Head of caudate nucleus (tissue), 42 donors: ENCODE measurements around the gene AHRR.
"Not testable (repeated sequence)": the region's sequence is repeated elsewhere in the genome, so short reads cannot be mapped to it uniquely, and the experiment has no call there.

Source experiments
- DNase-seq, 42 donors: peaks; one replicate each; pipeline versions ENCODE4 v3.0.0 to v3.0.0-alpha.2; 2020 to 2021; ENCODE audit warnings: mixed read lengths in 7 of 42
- intact Hi-C: fragments of 100-400 bp; cut with DNase I; formaldehyde crosslinking; loops from one replicate; pipeline ENCODE4 v1.15.0; 2022

AHRR gene

DNA sequence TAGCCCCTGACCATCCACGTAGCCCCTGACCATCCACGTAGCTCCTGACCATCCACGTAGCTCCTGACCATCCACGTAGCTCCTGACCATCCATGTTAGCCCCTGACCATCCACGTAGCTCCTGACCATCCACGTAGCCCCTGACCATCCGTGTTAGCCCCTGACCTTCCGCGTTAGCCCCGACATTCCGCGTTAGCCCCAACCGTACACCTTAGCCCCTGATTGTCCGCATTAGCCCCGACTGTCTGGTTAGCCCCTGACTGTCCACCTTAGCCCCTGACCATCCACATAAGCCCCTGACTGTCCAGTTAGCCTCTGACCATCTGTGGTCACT lies 76.6 kb downstream of the AHRR start:
- intact Hi-C loops: not testable (repeated sequence)
- DNase-seq: peak in 3 of 42 donors; percentile 4 to 7 (median 6)

DNA sequence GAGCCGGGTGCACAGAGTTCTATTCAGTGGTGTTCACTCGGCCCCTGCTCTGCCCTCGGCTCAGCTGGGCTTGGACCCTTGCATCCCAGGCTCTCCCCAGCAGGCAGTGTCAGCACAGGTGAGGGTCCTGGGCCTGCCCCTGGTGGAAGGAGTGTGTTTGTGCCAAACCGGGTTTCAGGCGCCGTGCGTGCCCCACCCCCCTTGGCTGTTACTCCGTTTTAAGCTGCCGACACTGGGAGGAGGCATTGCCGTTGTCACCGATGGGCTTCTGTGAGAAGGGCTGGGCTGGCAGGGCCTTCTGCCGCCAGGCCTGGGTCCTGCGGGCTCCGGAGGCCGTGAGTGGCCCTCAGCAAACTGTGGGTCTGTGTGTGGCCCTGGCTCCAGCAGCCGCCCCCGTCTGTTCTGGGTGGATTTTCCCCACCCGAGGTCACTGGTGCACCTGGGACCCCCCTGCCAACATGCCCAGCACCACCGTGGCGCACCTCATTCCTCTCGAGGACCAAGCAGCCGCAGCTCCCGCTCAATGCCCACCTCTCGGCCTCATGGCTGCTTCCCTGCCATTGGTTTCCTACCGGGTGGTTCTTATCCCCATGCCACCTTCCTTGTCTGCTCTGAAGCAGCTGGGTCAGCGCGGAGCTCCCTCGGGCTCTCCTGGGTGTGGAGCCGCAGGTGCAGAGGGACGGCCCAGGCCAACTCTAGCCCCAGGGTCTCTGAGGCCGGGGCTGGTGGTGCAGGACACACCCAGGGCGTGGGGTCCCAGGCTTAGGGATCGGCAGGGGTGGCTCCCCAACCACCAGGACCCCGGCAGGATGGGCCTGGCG lies 77.2 kb downstream of the AHRR start:
- intact Hi-C loops: no loop called here
- DNase-seq: peak in 10 of 42 donors; percentile 7 to 35 (median 12)

DNA sequence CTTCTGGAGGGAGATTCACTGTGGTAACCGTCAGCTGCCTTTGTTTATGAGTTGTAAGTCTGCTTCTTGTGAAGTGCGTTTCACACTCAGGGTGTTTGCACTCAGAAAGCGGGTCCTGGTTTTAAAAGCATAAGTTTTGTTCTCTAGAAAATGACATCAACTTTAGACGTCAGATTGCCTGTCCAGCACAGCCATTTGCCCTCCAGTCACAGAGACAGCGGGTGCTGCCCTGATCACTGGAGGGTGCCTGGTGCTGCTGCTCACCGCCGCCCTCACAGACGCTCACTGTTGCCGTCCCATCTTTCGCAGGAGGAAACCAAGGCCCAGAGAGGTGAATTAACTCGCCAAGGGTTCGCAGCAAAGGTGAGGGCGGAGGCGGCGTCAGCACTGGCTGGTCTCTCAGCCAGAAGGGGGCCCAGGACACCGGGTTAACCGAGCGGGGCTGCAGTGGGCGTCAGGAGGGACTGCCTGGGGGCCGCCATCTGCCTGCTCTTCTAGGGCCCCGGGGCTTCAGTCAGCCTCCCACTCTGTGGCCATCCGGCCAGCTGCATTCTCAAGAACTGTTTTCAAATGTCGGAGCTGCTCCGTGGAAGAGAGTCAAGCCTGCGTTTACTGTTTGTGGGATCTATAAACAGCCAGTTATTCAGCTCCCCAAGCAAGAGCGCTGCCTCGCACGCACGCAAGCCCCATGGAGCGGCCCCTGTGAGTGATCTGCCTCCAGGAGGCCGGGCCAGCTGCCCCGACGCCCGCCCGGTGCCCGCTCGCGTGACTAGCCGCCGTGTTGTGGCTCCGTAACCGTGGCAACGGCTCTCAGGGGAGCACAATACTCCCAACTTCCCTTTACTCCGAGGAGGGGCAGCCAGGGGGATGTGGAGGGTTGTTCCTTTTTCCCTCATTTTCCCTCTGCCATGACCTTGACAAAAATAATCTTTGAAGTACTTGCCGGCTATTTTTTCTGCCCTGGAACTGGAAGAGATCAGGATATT lies 78.1 kb downstream of the AHRR start:
- peak in 28 of 42 donors; percentile 12 to 69 (median 40) for DNase-seq
- intact Hi-C loops: no loop called here

DNA sequence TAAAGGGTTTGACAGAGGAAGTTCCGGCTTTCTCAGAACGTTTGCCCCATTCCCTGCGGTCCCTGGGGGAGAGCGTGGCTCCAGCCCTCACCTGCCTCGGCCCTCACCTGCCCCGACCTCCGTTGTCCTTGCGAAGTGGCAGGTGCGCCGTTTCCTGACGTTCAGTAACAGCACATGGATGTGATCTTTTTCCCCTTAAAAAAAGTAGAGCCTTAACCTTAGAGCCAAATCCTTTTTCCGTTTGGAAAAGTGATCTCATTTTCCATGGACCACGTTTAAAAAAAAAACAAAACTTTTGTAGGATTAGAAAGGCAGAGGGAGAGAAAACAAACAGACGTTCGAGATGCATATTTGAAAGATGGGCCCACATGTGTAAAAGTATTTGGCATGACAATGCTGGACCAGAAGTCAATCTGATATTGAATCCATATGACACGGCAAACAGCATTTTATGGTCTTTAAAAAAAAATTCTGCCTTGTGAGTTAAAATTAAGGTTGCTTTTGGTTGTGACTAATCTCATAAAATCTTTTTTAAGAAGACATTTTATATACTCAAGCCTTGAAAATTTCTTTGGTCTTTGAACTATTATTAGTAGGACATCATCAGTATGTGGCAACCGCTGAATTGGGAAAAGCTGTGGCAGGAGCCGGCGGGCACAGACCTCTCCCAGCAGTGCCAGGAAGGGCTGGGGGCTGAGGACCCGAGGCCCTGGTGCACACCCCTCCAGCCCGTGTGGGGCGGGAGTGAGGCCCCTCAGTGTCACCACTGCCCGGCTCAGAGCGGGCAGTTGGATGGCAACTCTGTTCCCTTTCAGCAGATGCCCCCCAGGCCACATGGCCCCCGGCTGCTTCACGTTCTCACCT lies 79.0 kb downstream of the AHRR start:
- intact Hi-C loops: no loop called here
- DNase-seq: peak in 9 of 42 donors; percentile 6 to 35 (median 14)

DNA sequence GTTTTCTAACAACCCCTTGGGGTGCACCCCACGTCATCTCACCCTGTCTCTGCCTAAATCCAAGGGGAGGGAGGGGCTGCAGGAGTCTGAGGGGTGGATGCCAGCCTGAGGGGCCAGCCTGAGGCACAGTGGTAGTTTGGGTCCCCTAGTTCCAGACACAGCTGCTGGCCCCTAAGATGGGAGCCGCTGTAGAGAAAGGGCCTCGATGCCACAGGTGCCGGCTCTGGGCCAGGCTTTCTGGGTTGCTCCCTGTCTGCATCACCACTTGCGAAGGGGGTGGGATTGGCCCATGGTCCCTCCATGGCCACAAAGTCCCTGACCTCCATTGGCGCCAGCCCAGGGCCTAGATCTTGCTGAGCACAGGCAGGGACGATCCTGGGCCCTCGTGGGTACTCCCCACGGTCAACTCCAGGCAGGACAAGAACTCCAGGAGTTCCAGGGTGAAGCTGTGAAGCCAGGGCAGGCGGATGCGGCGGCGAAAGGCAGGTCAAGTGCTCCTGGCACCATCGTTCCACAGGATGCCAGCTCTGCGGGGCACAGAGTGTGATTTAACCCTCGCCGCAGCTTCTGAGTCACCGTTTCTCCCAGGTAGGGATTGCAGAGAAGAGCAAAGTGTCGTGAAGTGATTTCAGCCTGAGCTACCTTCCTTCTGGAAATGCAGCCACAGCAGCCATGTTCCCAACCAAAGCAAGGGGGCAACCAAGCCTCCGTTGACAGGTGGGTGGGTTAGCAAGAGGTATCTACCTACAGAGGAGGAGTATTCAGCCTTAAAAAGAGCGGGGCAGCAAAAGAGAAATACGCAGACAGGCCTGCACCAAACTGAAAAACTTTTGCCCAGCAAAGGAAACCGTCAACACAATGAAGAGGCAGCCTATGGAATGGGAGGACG lies 79.9 kb downstream of the AHRR start:
- peak in 8 of 42 donors; percentile 10 to 33 (median 15) for DNase-seq
- intact Hi-C loops: no loop called here

DNA sequence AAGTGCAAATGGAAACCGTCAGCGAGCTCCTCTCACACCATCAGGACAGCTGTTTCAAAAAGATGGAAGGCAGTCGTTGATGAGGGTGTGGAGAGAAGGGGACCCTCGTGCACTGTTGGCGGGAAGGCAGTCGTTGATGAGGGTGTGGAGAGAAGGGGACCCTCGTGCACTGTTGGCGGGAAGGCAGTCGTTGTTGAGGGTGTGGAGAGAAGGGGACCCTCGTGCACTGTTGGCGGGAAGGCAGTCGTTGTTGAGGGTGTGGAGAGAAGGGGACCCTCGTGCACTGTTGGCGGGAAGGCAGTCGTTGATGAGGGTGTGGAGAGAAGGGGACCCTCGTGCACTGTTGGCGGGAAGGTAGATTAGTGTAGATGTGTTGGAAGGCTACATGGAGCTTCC lies 80.7 kb downstream of the AHRR start:
- DNase-seq, intact Hi-C loops: not testable (repeated sequence)

DNA sequence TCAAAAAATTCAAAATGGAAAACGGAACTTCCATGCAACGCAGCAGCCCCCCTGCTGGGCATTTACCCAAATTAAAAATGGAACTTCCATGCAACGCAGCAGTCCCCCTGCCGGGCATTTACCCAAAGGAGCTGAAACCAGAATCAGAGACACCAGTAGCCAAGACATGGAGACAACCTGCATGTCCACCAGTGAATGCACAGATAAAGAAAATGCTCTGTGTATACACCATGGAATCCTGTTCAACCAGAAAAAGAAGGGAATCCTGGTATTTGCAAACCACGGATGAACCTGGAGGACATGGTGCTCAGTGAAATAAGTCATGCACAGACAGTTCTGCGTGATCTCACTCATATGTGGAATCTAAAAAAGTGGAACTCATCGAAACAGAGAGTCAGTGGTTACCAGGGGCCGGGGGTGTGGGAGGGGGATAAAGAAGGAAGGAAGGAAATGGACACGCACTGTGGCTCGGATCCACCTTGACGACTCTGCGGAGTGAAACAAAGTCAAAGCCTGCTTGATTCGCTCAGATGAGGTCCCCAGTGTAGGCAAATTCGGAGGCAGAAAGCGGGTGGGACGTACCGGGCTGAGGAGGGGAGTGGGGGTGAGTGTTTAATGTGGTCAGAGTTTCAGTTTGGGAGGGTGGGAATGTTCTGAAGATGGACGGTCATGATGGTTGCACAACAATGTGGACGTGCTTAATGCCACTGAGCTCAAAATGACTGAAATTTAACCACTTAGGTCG lies 81.3 kb downstream of the AHRR start:
- peak in 1 of 42 donors; percentile 16 for DNase-seq
- intact Hi-C loops: no loop called here

DNA sequence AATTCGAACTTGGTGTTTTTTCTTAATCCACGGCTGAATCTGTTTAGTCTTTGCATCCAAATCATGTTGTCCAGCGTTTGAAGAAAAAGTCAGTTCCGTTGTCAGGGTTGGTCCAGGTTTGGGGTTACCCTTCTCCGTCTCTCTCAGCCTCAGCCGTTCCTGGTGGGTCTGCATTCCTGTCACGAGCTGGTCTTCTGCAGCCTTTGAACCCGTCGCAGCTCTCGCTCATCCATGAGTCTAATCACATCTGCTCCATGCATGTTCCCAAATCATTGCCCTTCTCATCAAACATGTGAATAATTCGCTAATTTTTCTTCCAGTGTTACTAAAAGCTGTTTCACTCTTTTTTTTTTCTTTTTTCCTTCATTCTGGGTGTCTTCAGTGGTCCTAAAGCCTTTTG lies 82.5 kb downstream of the AHRR start:
- no peak for DNase-seq
- intact Hi-C loops: no loop called here

DNA sequence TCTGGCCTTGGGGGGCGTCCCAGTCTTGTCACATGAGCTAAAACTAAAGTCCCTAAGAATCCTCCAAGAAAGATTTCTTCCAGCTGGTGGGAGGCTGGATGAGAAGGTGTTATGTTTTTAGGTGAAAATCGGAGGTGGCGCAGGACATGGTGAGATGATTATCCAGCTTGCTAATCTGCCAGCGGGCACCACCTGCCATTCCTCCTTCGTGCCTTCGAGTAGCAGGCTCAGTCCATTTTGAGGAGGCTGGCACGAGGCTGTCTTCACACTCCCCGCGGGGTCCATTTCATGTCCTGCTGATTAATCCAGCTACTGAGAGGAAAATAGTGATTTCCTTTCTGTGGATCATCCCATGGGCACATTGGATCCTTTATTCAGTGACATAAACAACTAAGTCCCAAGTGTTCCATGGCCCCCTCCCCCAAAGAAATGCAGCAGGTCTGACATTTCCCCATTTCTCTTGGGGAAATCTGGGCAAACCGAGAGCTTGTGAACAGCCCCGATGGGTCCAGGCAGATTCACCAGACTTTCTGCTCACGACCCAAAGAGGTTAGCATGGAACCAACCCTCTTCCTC lies 83.2 kb downstream of the AHRR start:
- intact Hi-C loops: no loop called here
- no peak for DNase-seq

DNA sequence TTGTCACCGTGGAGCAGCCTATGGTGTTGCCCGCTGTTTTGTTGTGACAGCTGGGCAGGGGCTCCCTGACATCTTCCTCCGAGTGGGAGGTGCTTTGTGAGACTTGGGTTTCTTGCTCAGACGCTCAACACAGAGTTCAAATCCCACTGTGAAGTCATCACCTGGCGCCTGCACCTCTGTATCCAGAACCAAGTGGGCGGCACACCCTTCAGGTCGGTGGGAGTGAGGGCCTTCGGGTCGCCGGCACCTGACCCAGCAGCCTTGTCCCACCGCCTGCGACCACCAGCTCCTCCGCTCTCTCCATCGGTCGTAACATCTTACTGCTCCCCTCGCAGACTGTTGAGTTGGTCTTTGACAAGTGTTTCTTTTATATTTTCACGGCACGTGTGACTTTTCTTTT lies 83.9 kb downstream of the AHRR start:
- peak in 3 of 42 donors; percentile 12 to 28 (median 13) for DNase-seq
- intact Hi-C loops: no loop called here

DNA sequence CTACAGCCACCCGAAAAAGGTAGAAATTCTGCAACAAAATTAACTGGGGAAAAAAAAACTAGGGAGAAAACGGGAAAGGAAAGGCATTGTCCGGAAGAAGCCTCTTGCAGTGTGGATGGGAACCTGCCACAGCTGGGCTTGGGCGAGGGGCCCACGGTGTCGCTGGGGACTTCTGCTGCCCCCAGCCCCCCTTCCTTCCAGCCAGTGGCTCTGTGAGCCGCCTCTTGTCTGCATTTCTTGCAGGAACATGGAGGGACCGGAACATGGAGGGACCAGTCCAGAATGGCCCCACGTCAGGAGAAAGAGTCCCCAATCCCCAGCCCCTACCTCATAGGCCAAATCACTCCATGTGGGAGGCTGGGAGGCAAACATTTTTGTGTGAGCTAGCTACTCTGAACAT lies 84.5 kb downstream of the AHRR start:
- DNase-seq: no peak

DNA sequence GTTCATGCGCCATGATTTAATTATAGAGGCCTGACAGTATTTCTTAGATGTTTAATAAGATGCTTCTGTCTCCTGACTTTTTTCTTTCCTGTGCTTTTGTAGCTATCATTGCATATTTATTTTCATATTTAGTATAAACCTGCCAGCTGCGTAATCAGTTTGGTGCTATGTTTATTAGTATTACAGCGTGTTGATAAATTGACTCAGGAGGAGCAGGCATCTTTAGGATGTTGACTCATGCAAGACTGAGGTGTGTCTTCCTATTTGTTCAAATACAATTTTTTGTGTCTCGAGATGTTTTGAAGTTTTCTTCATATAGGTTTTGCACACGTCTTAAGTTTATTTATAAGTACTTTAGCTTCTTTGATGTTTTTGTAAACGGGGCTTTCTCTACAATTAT lies 85.5 kb downstream of the AHRR start:
- no peak for DNase-seq
- intact Hi-C loops: no loop called here

More for the DNA sequence above, 84.5 kb downstream of the AHRR start:
- intact Hi-C loops: no loop called here

DNA sequence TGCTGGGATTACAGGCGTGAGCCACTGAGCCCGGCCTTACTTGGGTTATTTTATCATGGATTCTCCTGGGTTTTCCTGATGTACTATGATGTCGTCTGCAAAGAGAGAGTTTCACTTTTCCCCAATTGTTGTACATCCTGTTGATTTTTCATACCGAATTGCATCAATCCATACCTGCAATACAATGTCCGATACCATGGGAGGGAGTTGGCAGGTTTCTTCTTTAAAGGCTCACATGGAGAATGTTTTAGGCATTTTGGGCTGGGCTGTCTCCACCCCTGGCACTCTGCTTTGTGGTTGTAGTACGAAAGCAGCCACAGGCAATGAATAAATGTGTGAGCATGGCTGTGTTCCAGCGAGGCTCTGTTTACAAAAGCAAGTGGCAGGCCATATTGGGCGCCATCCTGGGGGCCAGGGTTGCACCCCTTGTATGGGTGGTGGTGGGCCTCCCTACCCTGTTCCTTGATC lies 86.3 kb downstream of the AHRR start:
- intact Hi-C loops: no loop called here
- DNase-seq: peak in 5 of 42 donors; percentile 0 to 32 (median 3)

DNA sequence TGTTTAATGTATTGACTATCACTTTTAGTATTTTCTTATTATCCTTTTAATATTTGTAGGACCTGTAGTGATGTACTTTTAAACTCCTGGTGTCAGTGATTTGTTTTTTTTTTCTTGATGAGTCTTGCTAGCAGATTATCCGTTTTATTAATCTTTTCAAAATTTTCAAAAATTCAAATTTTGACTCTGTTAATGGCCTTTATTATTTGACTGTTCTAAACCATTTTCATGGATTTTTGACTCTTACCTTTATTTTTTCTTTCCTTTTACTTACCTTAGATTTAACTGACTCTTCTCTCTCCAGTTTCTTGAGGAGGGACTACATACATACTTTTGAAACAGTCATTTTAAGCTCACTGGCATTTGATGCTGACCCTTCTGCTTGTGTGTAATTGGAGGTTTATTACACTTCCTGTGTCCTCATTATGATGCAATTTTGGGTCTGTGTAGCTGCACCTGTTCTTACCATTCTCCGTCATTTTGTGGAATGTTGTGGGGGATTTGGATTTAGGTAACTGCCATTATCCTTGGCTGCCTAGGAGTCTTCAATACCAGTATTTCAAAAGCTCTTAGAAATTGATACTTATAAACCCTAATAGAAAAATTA lies 89.5 kb downstream of the AHRR start:
- intact Hi-C loops: no loop called here
- no peak for DNase-seq

DNA sequence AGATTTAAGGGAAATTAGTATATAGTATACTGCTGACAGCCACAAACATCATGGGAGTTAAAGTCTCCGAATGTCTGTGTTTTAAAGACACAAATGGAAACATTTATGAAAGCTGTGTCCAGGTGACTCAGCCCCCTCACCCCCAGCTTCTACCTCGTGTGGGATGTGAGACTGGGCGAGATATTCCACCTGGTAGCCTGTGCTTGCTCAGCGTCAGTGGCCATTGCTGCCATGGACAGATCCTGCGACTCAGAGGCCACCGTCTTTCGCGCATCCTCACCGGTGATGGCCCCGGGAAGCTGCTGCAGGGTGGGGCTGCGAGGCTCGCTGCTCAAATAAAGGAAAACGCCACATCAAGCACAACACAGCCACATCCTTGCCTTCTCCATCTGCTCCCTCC lies 90.2 kb downstream of the AHRR start:
- peak in 1 of 42 donors; percentile 5 for DNase-seq
- intact Hi-C loops: no loop called here
